DOHH2 (cell line): ENCODE data around the gene CRYGN.

Experiments used
- H3F3A ChIP-seq: fragments of 200-600 bp; sonication (generic), shearing (Covaris generic); 2 replicates; pipeline ENCODE4 v1.6.0; 2016; ENCODE audit warnings: antibody characterized with exemption, mild to moderate bottlenecking; ENCODE audit not compliant: control insufficient read depth, insufficient read depth
- H3K27ac ChIP-seq: fragments of 200-600 bp; sonication (generic); 2 replicates; pipeline ENCODE4 v1.5.1; 2014; ENCODE audit warnings: low read depth, mild to moderate bottlenecking, low read length, moderate library complexity
- H3K27me3 ChIP-seq: fragments of 200-600 bp; sonication (generic); 2 replicates; pipeline ENCODE4 v1.6.1; 2014; ENCODE audit warnings: mild to moderate bottlenecking, low read length, mixed read lengths; ENCODE audit not compliant: control insufficient read depth
- H3K36me3 ChIP-seq: fragments of 200-600 bp; sonication (generic); 2 replicates; pipeline ENCODE4 v1.6.1; 2014; ENCODE audit warnings: mild to moderate bottlenecking, low read length, moderate library complexity, mixed read lengths; ENCODE audit not compliant: control insufficient read depth
- H3K4me1 ChIP-seq: fragments of 200-600 bp; sonication (generic); 2 replicates; pipeline ENCODE4 v1.6.1; 2014; ENCODE audit warnings: mild to moderate bottlenecking, low read length, mixed read lengths; ENCODE audit not compliant: control insufficient read depth
- H3K4me2 ChIP-seq: fragments of 200-600 bp; sonication (generic); 2 replicates; pipeline ENCODE4 v1.6.0; 2014; ENCODE audit warnings: mild to moderate bottlenecking, low read length, moderate library complexity
- H3K4me3 ChIP-seq: fragments of 200-600 bp; sonication (generic); 2 replicates; pipeline ENCODE4 v1.5.1; 2014; ENCODE audit warnings: mild to moderate bottlenecking, low read length, mixed read lengths
- H3K79me2 ChIP-seq: fragments of 200-600 bp; sonication (generic); 2 replicates; pipeline ENCODE4 v1.6.1; 2014; ENCODE audit warnings: mild to moderate bottlenecking, low read length, mixed read lengths; ENCODE audit not compliant: control insufficient read depth
- H3K9me2 ChIP-seq: fragments of 200-600 bp; sonication (generic); replicated peaks from 2 replicates; pipeline ENCODE4 v1.6.1; 2014; ENCODE audit warnings: mild to moderate bottlenecking, low read length, mixed read lengths; ENCODE audit not compliant: control insufficient read depth
- H3K9me3 ChIP-seq: fragments of 200-600 bp; sonication (generic); 2 replicates; pipeline ENCODE4 v1.6.1; 2014; ENCODE audit warnings: antibody characterized with exemption, low read length, mixed read lengths; ENCODE audit not compliant: control insufficient read depth, insufficient read depth
- H4K20me1 ChIP-seq: fragments of 200-600 bp; sonication (generic); 2 replicates; pipeline ENCODE4 v1.6.0; 2014; ENCODE audit warnings: low read depth, mild to moderate bottlenecking, antibody characterized with exemption, low read length, moderate library complexity; ENCODE audit not compliant: control insufficient read depth, insufficient read depth
- CTCF ChIP-seq: fragments of 200-600 bp; sonication (generic); IDR thresholded peaks from one replicate; pipeline ENCODE4 v1.5.1; 2014; ENCODE audit warnings: antibody characterized with exemption, mild to moderate bottlenecking, low read depth, low read length; ENCODE audit not compliant: poor library complexity, severe bottlenecking
- EZH2phosphoT487 ChIP-seq: fragments of 200-600 bp; sonication (generic); IDR thresholded peaks from 2 replicates; pipeline ENCODE4 v1.6.1; 2017; ENCODE audit warnings: borderline replicate concordance, mild to moderate bottlenecking, antibody characterized with exemption, low read length, moderate library complexity, mixed read lengths

Gene CRYGN

GRCh38 chr7:151391358-151391730, 48.6 kb downstream of the CRYGN start:
- no peak overlapping the region for H3K4me3 ChIP-seq
- H3F3A ChIP-seq: no peaks in the 10 kb centered on the region
- no peak for TF ChIP-seq EZH2phosphoT487
- TF ChIP-seq CTCF: no peak
- H3K4me1 ChIP-seq: no peaks in the 10 kb centered on the region
- no peak overlapping the region for H3K4me2 ChIP-seq
- H3K36me3 ChIP-seq: no peaks in the 10 kb centered on the region
- no peaks in the 10 kb centered on the region for H4K20me1 ChIP-seq
- H3K79me2 ChIP-seq: no peaks in the 10 kb centered on the region
- peaks cover 4% of the 10 kb centered on the region; the same call in 1 of the 2 replicates for H3K27me3 ChIP-seq
- no peaks in the 10 kb centered on the region for H3K9me3 ChIP-seq
- no peaks in the 10 kb centered on the region for H3K9me2 ChIP-seq
- no peak overlapping the region for H3K27ac ChIP-seq

- no peak for TF ChIP-seq EZH2phosphoT487
- no peak for TF ChIP-seq CTCF
- no peaks in the 10 kb centered on the region for H3K4me1 ChIP-seq
- H3K27me3 ChIP-seq: peaks cover 4% of the 10 kb centered on the region; the same call in 1 of the 2 replicates
- no peak overlapping the region for H3K27ac ChIP-seq
- no peak overlapping the region for H3K4me3 ChIP-seq
- no peaks in the 10 kb centered on the region for H3K9me3 ChIP-seq
- no peaks in the 10 kb centered on the region for H3K36me3 ChIP-seq
- H3K9me2 ChIP-seq: no peaks in the 10 kb centered on the region
- H3K4me2 ChIP-seq: no peak overlapping the region
- no peaks in the 10 kb centered on the region for H3F3A ChIP-seq
- no peaks in the 10 kb centered on the region for H3K79me2 ChIP-seq
- H4K20me1 ChIP-seq: no peaks in the 10 kb centered on the region
These were observed 49.2 kb downstream of the CRYGN start for GRCh38 chr7:151390598-151391357.

GRCh38 chr7:151389768-151390597, 50.0 kb downstream of the CRYGN start:
- no peak overlapping the region for H3K4me3 ChIP-seq
- H3K36me3 ChIP-seq: no peaks in the 10 kb centered on the region
- no peaks in the 10 kb centered on the region for H3K9me2 ChIP-seq
- no peak overlapping the region for H3K4me2 ChIP-seq
- H3K4me1 ChIP-seq: no peaks in the 10 kb centered on the region
- H3F3A ChIP-seq: no peaks in the 10 kb centered on the region
- peaks cover 7% of the 10 kb centered on the region; the same call in 1 of the 2 replicates for H3K27me3 ChIP-seq
- TF ChIP-seq EZH2phosphoT487 (no peak), CTCF (no peak)
- no peaks in the 10 kb centered on the region for H3K79me2 ChIP-seq
- no peak overlapping the region for H3K27ac ChIP-seq
- H3K9me3 ChIP-seq: no peaks in the 10 kb centered on the region
- H4K20me1 ChIP-seq: no peaks in the 10 kb centered on the region
